Stomach (tissue), 4 donors: ENCODE data around the gene TRAIP.

Source experiments
- CTCF ChIP-seq, 7 experiments: fragments of 450-650 bp in 4 of 7; fragments of 200-600 bp in 3 of 7; sonication (generic) in 3 of 7; IDR thresholded peaks; one replicate each; pipeline ENCODE4 v1.5.1; 2016 to 2019; ENCODE audit warnings: antibody characterized with exemption in 7 of 7, control low read depth in 2 of 7, mild to moderate bottlenecking in 1 of 7
- POLR2A ChIP-seq, 4 donors: fragments of 450-650 bp; IDR thresholded peaks; one replicate each; pipeline ENCODE4 v1.6.1; 2016; ENCODE audit warnings: antibody characterized with exemption in 4 of 4, control low read depth in 2 of 4, mild to moderate bottlenecking in 1 of 4, moderate library complexity in 1 of 4

- TF ChIP-seq CTCF (IDR thresholded peaks at IDR 0.05) (no peak), POLR2A (IDR thresholded peaks at IDR 0.05) (no peak)
These were observed 39.4 kb upstream of the TRAIP start for GRCh38 chr3:49895791-49896190.
